Endothelial cell of umbilical vein (primary cell): ENCODE results near the gene RBP5. TPM values are rescaled to one million over a fixed set of nuclear protein-coding genes. Genes with fewer than 3 reads are reported as not detected.
A peak's percentile ranks its signal among the peaks of the same experiment; 100 is the strongest.

Experiments
- BruUV-seq: library from RNA; stranded (reverse); fragments of 400-500 nt; replicated peaks from 2 replicates; lab custom pipeline; 2021; lab: Mats Ljungman, UMichigan
- CTCF ChIA-PET: fragments of 300-600, 350-600 bp; sonication (Branson Sonifier 250); formaldehyde crosslinking; loops from one replicate; lab custom pipeline; 2021; ENCODE audit warnings: antibody characterized with exemption, inconsistent platforms; lab: Charles Lee
- POLR2A ChIA-PET: fragments of 300-600, 350-600 bp; sonication (Branson Sonifier 250); formaldehyde crosslinking; loops from one replicate; lab custom pipeline; 2021; ENCODE audit warnings: antibody characterized with exemption, inconsistent platforms; lab: Charles Lee
- DNase-seq: peaks from one replicate; pipeline ENCODE4 v3.0.0-alpha.2; 2011; ENCODE audit warnings: low read depth, low spot score
- FAIRE-seq: peaks from 2 replicates; lab custom pipeline; 2011; peaks lifted over from hg19 to GRCh38; lab: Jason Lieb, UNC
- H2AFZ ChIP-seq: 2 replicates; pipeline ENCODE4 v1.6.0; 2012; ENCODE audit warnings: low read depth, low read length, control low read depth, inconsistent platforms
- H3K27ac ChIP-seq: 2 replicates; pipeline ENCODE4 v1.5.1; 2011; ENCODE audit warnings: low read depth, mild to moderate bottlenecking, control low read depth, low read length, moderate library complexity; ENCODE audit not compliant: insufficient read depth
- H3K27me3 ChIP-seq, 2 experiments: 2 replicates each; pipeline versions ENCODE4 v1.6.0 to v1.6.1; 2011; ENCODE audit warnings: low read length in 2 of 2, mixed read lengths in 1 of 2; ENCODE audit not compliant: control insufficient read depth in 2 of 2, insufficient read depth in 2 of 2
- H3K36me3 ChIP-seq, 2 experiments: 2 replicates in 1 of 2; 3 replicates in 1 of 2; pipeline ENCODE4 v1.5.1; 2011; ENCODE audit warnings: low read length in 2 of 2, mild to moderate bottlenecking in 1 of 2, moderate library complexity in 1 of 2; ENCODE audit not compliant: control insufficient read depth in 2 of 2, insufficient read depth in 2 of 2; ENCODE audit errors: extremely low read depth in 1 of 2
- H3K4me1 ChIP-seq: 3 replicates; pipeline ENCODE4 v1.5.1; 2011; ENCODE audit warnings: mild to moderate bottlenecking, low read length; ENCODE audit not compliant: control insufficient read depth, insufficient read depth; ENCODE audit errors: extremely low read depth
- H3K4me2 ChIP-seq: 2 replicates; pipeline ENCODE4 v1.6.1; 2011; ENCODE audit warnings: low read length, control low read depth, mixed read lengths; ENCODE audit not compliant: insufficient read depth
- H3K4me3 ChIP-seq, 3 experiments: fragments of 200-600 bp in 1 of 3; sonication (generic), shearing (Covaris generic) in 1 of 3; replicated peaks in 1 of 3; 2 replicates each; pipeline ENCODE4 v1.5.1; 2011 to 2016; ENCODE audit warnings: control low read depth in 3 of 3, low read length in 3 of 3, mild to moderate bottlenecking in 2 of 3, inconsistent platforms in 1 of 3, low read depth in 1 of 3, moderate library complexity in 1 of 3; ENCODE audit not compliant: insufficient read depth in 1 of 3
- H3K79me2 ChIP-seq: 2 replicates; pipeline ENCODE4 v1.6.0; 2012; ENCODE audit warnings: low read length, inconsistent platforms; ENCODE audit not compliant: control insufficient read depth, insufficient read depth
- H3K9ac ChIP-seq: replicated peaks from 2 replicates; pipeline ENCODE3; 2011; ENCODE audit warnings: low read length, control low read depth; ENCODE audit not compliant: insufficient read depth; ENCODE audit errors: extremely low read depth
- H3K9me1 ChIP-seq: replicated peaks from 3 replicates; pipeline ENCODE4 v1.6.0; 2011; ENCODE audit warnings: mild to moderate bottlenecking, low read length; ENCODE audit not compliant: control insufficient read depth, insufficient read depth; ENCODE audit errors: extremely low read depth
- H3K9me3 ChIP-seq: replicated peaks from 2 replicates; pipeline ENCODE4 v1.5.1; 2012; ENCODE audit warnings: low read length, inconsistent platforms; ENCODE audit not compliant: control insufficient read depth, insufficient read depth
- H4K20me1 ChIP-seq: replicated peaks from 2 replicates; pipeline ENCODE3; 2011; ENCODE audit warnings: mild to moderate bottlenecking, low read length; ENCODE audit not compliant: control insufficient read depth, insufficient read depth; ENCODE audit errors: extremely low read depth
- CTCF ChIP-seq, 2 donors: IDR thresholded peaks; 1 replicate in 1 of 2; 2 replicates in 1 of 2; pipeline ENCODE4 v1.5.1; 2011; ENCODE audit warnings: low read length in 2 of 2, mild to moderate bottlenecking in 2 of 2, moderate library complexity in 2 of 2, control low read depth in 1 of 2, inconsistent platforms in 1 of 2, low read depth in 1 of 2; ENCODE audit not compliant: insufficient read depth in 1 of 2; ENCODE audit errors: extremely low read depth in 1 of 2
- EZH2 ChIP-seq: IDR thresholded peaks from 2 replicates; pipeline ENCODE4 v1.6.1; 2012; ENCODE audit warnings: borderline replicate concordance, low read depth, mild to moderate bottlenecking, moderate library complexity, low read length, inconsistent platforms; ENCODE audit not compliant: severe bottlenecking
- FOS ChIP-seq: IDR thresholded peaks from 2 replicates; pipeline ENCODE4 v1.6.1; 2011; ENCODE audit warnings: mild to moderate bottlenecking, low read length, moderate library complexity, borderline replicate concordance; ENCODE audit not compliant: insufficient read depth
- GATA2 ChIP-seq: IDR thresholded peaks from 2 replicates; pipeline ENCODE4 v1.7.0; 2011; ENCODE audit warnings: low read depth, mild to moderate bottlenecking, moderate library complexity, mixed read lengths, low read length; ENCODE audit not compliant: insufficient read length, insufficient read depth
- JUN ChIP-seq: IDR thresholded peaks from 2 replicates; pipeline ENCODE4 v1.6.1; 2011; ENCODE audit warnings: borderline replicate concordance, low read depth; ENCODE audit not compliant: insufficient read length, insufficient read depth
- MAX ChIP-seq: IDR thresholded peaks from 2 replicates; pipeline ENCODE4 v1.6.1; 2011; ENCODE audit not compliant: insufficient read depth, insufficient read length
- POLR2A ChIP-seq: IDR thresholded peaks from 2 replicates; pipeline ENCODE4 v1.6.1; 2012; ENCODE audit warnings: low read depth, mild to moderate bottlenecking, control low read depth, low read length
- POLR2AphosphoS5 ChIP-seq: IDR thresholded peaks from 2 replicates; pipeline ENCODE4 v1.6.1; 2012; ENCODE audit warnings: low read depth, mild to moderate bottlenecking, control low read depth, low read length, moderate library complexity; ENCODE audit not compliant: insufficient read depth
- dilution Hi-C: fragments of 300-500 bp; cut with MboI; formaldehyde crosslinking; loops from one replicate; pipeline ENCODE4 v1.15.0; 2019; ENCODE audit warnings: low sequenced_read_pairs; ENCODE audit not compliant: extremely low pct_ligation_motif_present
- intact Hi-C: fragments of 100-400 bp; cut with micrococcal nuclease; formaldehyde crosslinking; loops from one replicate; pipeline ENCODE4 v1.10.0; 2022
- polyA plus RNA-seq, 4 experiments: library from polyadenylated mRNA; depleted of rRNA in 3 of 4; stranded (reverse) in 3 of 4; unstranded in 1 of 4; fragments of >200 nt; gene quantifications; 2 replicates each; pipeline versions ENCODE4 v1.2.1 to v1.2.3, GENCODE V29; 2011 to 2012; ENCODE audit warnings: missing spikeins in 1 of 4
- total RNA-seq: library from RNA; stranded (reverse); gene quantifications from 2 replicates; pipeline ENCODE4 v1.2.3, GENCODE V29; 2021

Gene RBP5
- total and polyA plus RNA-seq, 2 donors (not counting 3 experiments of a cell fraction or from before 2014, with no cell fraction given): 0.12 TPM; not detected in 1

- peak overlapping the region; percentile 84 for H3K4me2 ChIP-seq
- TF ChIP-seq EZH2: no peak
- no peak for TF ChIP-seq POLR2AphosphoS5
- TF ChIP-seq GATA2: no peak
- no peak for TF ChIP-seq CTCF (IDR thresholded peaks at IDR 0.05; ENCODE audit: extremely low read depth in 1 of 2, insufficient read depth in 1 of 2, low read depth in 1 of 2, low read length in 2 of 2)
- TF ChIP-seq MAX: no peak
- no peak for TF ChIP-seq JUN
- no peak for TF ChIP-seq FOS
- TF ChIP-seq POLR2A: no peak
- no peaks in the 10 kb centered on the region for H3K9me3 ChIP-seq
- H4K20me1 ChIP-seq: no peaks in the 10 kb centered on the region
- ChIA-PET POLR2A (no interaction called here), CTCF (interaction anchor here (0.6 to 4.5 kb wide), 5 partner anchors 18 to 222 kb away, joined by 3 to 19 read pairs (median 3); partner anchors contain the start of genes C12orf57 and RNU7-1)
- peak overlapping the region; percentile 99 for H2AFZ ChIP-seq
- BruUV-seq: no TSS peak
- no peak overlapping the region for H3K9ac ChIP-seq
- DNase-seq (no peak), FAIRE-seq (no peak)
- peaks cover 0 to 17% of the 10 kb centered on the region in 2 experiments for H3K27me3 ChIP-seq
- peaks cover 6% of the 10 kb centered on the region for H3K4me1 ChIP-seq
- H3K27ac ChIP-seq: no peak overlapping the region
- intact Hi-C loops (loop anchor here (1.0 to 5.0 kb wide), 6 partner anchors 17 to 219 kb away; partner anchors contain the start of genes C12orf57, C1RL, EMG1 and LPCAT3), dilution Hi-C loops (no loop called here)
- no peaks in the 10 kb centered on the region for H3K79me2 ChIP-seq
- H3K36me3 ChIP-seq: no peaks in the 10 kb centered on the region
- no peaks in the 10 kb centered on the region for H3K9me1 ChIP-seq
- H3K4me3 ChIP-seq: peak overlapping the region in 2 of 3 experiments; percentile 51 to 70
Measured at GRCh38 chr12:7091660-7092228, 36.9 kb downstream of the RBP5 start.
